GM18520 (cell line): Measurements from ENCODE around the gene DIAPH1.

Experiments
- ATAC-seq: cut with Tn5 transposase; IDR thresholded peaks from one replicate; pipeline ENCODE4 v1.9.1; 2021; ENCODE audit not compliant: unreplicated experiment

Gene DIAPH1

GRCh38 chr5:141522301-141522700 is 96.5 kb downstream of the DIAPH1 start:
- no peak for ATAC-seq

GRCh38 chr5:141521244-141521781 is 97.5 kb downstream of the DIAPH1 start:
- no peak for ATAC-seq

GRCh38 chr5:141519605-141520565 is 98.9 kb downstream of the DIAPH1 start:
- no peak for ATAC-seq

- ATAC-seq = no peak
These were observed 100.2 kb downstream of the DIAPH1 start for GRCh38 chr5:141518618-141519015.

- ATAC-seq = no peak
These were observed 100.8 kb downstream of the DIAPH1 start for GRCh38 chr5:141517880-141518617.

GRCh38 chr5:141517312-141517711 is 101.5 kb downstream of the DIAPH1 start:
- no peak for ATAC-seq

GRCh38 chr5:141516672-141517025 is 102.2 kb downstream of the DIAPH1 start:
- ATAC-seq = no peak

GRCh38 chr5:141515946-141516671 is 102.7 kb downstream of the DIAPH1 start:
- ATAC-seq = no peak

- ATAC-seq = no peak
These were observed 103.7 kb downstream of the DIAPH1 start for GRCh38 chr5:141515141-141515540.

GRCh38 chr5:141514330-141515133 is 104.3 kb downstream of the DIAPH1 start:
- peak; percentile 11 for ATAC-seq

GRCh38 chr5:141513627-141514329 is 105.0 kb downstream of the DIAPH1 start:
- ATAC-seq = peak; percentile 26

- ATAC-seq = no peak
These were observed 105.7 kb downstream of the DIAPH1 start for GRCh38 chr5:141512911-141513626.

- no peak for ATAC-seq
These were observed 106.3 kb downstream of the DIAPH1 start for GRCh38 chr5:141512390-141512910.

GRCh38 chr5:141511771-141512325 is 107.0 kb downstream of the DIAPH1 start:
- no peak for ATAC-seq

- ATAC-seq = peak; percentile 47
These were observed 107.8 kb downstream of the DIAPH1 start for GRCh38 chr5:141510850-141511601.

- no peak for ATAC-seq
These were observed 108.6 kb downstream of the DIAPH1 start for GRCh38 chr5:141510160-141510559.

GRCh38 chr5:141508798-141509611 is 109.8 kb downstream of the DIAPH1 start:
- ATAC-seq = no peak
